ENCODE measurements around the gene MRPS24.
"Not testable (repeated sequence)": the region's sequence is repeated elsewhere in the genome, so short reads cannot be mapped to it uniquely, and the experiment has no call there.

MRPS24 gene

DNA sequence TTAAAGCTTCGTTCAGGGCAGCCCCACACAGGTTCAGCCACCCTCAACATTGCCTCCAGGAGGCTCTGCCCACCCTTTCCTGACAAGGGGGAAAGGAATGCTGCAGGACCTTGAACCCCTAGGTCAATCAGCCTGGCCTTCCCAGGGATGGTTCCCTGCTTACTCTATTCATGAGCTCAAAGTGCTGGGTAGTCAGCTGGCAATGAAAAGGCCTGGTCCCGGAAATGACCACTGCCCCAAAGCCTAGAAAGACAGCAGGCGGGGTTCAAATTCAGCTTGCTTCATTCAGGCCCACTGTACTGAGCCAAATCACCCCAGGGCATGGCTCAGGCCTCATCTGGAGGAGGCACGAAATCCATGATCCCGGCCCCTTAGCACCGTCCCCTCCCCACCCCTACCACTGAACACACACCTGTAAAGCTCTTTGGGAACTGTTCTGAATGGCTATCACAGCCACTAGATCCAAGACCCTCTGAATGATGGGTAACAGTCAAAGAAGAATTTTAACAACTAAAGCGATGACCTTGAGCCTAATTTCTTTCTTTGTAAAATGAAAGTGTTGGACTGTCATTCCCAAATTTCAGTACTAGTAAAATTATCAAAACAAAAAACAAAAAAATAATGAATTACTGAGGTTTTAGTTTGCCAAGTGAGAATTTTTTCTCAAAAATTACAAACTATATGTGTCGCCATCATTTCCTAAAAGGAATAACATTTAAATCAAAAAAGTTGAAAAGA, 36.1 kb upstream of the MRPS24 start:
- Histone ChIP-seq H3K4me3 (ENCODE audit: low read depth, low read length) (peak overlapping the region; percentile 82), H3K27me3 (ENCODE audit: insufficient read depth, low read depth, severe bottlenecking) (no peaks in the 10 kb centered on the region), H3K27ac (no peak overlapping the region), H3K9me3 (ENCODE audit: severe bottlenecking) (no peaks in the 10 kb centered on the region), H3K36me3 (no peaks in the 10 kb centered on the region; the same call in none of the 2 replicates)
- no peak for DNase-seq
- TF ChIP-seq, protein P1, sequence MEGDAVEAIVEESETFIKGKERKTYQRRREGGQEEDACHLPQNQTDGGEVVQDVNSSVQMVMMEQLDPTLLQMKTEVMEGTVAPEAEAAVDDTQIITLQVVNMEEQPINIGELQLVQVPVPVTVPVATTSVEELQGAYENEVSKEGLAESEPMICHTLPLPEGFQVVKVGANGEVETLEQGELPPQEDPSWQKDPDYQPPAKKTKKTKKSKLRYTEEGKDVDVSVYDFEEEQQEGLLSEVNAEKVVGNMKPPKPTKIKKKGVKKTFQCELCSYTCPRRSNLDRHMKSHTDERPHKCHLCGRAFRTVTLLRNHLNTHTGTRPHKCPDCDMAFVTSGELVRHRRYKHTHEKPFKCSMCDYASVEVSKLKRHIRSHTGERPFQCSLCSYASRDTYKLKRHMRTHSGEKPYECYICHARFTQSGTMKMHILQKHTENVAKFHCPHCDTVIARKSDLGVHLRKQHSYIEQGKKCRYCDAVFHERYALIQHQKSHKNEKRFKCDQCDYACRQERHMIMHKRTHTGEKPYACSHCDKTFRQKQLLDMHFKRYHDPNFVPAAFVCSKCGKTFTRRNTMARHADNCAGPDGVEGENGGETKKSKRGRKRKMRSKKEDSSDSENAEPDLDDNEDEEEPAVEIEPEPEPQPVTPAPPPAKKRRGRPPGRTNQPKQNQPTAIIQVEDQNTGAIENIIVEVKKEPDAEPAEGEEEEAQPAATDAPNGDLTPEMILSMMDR (IDR thresholded peaks at IDR 0.05; ENCODE audit: low read depth, low read length) = no peak

DNA sequence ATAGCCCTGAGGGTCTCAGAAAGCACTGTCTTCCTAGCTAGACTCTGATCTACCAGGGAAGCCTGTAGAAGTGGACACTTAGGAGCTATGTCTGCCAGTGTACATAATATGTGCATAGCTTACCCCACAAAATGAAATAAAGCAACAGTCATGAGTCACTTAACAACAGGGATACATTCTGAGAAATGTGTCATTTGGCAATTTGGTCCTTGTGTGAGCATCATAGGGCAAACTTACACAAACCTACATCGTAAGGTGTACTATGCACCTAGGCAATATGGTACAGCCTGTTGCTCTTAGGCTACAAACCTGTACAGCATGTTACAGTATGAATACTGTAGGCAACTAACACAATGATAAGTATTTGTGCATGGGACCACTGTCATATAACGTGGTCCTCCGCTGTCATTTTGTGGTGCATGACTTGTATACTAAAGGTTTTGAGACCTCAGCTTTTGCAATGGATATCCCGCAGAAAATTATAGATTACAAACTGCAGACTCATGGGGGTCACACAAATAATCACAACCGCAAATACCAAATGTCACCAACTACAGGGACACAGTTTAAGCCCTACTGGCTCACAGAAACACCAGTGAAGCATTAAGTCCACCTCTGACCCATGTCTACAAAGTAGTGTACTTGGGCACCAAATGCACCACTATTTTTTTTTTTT, 35.4 kb upstream of the MRPS24 start:
- Histone ChIP-seq H3K9me3 (ENCODE audit: severe bottlenecking) (no peaks in the 10 kb centered on the region), H3K27ac (no peak overlapping the region), H3K36me3 (no peaks in the 10 kb centered on the region; the same call in none of the 2 replicates), H3K27me3 (ENCODE audit: insufficient read depth, low read depth, severe bottlenecking) (no peaks in the 10 kb centered on the region), H3K4me3 (ENCODE audit: low read depth, low read length) (no peak overlapping the region)
- TF ChIP-seq, protein P1 (IDR thresholded peaks at IDR 0.05; ENCODE audit: low read depth, low read length) = no peak
- DNase-seq = no peak

DNA sequence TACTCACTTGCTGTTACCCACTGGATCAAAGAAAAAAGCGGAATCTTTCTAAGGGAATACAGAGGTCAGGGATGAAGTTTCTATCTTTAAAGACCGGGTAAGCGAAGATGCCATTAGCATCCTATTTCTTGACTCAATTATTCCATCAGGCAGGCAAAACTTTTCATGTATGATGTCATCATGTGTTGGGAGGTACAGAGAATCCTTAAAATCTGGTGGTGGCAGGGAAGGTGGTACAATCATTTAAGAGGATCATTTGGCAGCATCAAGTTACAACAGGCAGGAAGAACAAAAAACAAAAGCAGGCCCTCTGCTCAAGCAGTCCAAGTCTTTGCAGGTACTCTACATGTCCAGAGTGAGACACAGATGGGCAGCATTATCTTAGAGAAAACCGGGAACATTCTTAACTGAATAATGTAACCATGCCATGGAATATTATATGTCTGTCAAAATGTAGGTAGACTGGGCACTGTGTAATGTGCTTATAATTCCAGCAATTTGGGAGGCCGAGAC, 33.3 kb upstream of the MRPS24 start:
- Histone ChIP-seq H3K27ac (no peak overlapping the region), H3K36me3 (no peaks in the 10 kb centered on the region; the same call in none of the 2 replicates), H3K9me3 (ENCODE audit: severe bottlenecking) (no peaks in the 10 kb centered on the region), H3K27me3 (ENCODE audit: insufficient read depth, low read depth, severe bottlenecking) (no peaks in the 10 kb centered on the region), H3K4me3 (ENCODE audit: low read depth, low read length) (no peak overlapping the region)
- TF ChIP-seq, protein P1 (IDR thresholded peaks at IDR 0.05; ENCODE audit: low read depth, low read length) = no peak
- DNase-seq = no peak

DNA sequence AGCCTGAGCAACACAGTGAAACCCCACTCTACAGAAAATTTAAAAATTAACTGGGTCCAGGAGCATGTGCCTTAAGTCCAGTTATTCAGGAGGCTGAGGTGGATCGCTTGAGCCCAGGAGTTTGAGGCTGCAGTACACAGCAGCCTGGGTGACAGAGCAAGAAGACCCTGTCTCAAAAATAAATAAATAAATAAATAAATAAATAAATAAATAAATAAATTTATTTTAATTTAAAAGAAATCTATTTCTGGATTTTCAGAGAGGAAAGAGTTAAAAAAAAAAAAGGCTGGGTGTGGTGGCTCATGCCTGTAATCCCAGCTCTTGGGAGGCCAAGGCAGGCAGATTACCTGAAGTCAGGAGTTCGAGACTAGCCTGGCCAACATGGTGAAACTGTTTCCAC, 29.3 kb upstream of the MRPS24 start:
- not testable (repeated sequence) for DNase-seq; H3K27me3 ChIP-seq (ENCODE audit: insufficient read depth, low read depth, severe bottlenecking); H3K9me3 ChIP-seq (ENCODE audit: severe bottlenecking); H3K36me3 ChIP-seq; H3K27ac ChIP-seq; H3K4me3 ChIP-seq (ENCODE audit: low read depth, low read length)

DNA sequence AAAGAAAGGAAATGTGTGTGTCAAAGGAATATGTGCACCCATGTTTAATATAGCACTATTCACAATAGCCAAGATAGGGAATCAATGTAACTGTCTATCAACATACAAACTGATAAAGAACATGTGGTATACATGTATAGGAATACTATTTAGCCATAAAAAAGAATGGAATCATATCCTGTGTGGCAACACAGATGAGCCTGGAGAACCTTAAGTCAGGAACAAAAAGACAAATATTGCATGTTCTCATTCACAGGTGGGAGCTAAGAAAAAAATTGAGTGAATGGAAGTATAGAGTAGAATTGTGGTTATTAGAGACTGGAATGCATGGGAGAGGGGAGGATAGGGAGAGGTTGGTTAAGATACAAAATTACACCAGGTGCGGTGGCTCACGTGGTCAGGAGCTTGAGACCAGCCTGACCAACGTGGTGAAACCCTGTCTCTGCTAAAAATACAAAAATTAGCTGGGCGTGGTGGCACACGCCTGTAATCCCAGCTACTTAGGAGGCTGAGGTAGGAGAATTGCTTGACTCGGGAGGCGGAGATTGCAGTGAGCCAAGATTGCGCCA, 26.6 kb upstream of the MRPS24 start:
- TF ChIP-seq, protein P1 (IDR thresholded peaks at IDR 0.05; ENCODE audit: low read depth, low read length) = no peak

More for the DNA sequence above, 26.6 kb upstream of the MRPS24 start:
- DNase-seq = no peak
- no peak overlapping the region for H3K27ac ChIP-seq
- H3K36me3 ChIP-seq = no peaks in the 10 kb centered on the region; the same call in 1 of the 2 replicates
- H3K4me3 ChIP-seq (ENCODE audit: low read depth, low read length) = no peak overlapping the region
- H3K27me3 ChIP-seq (ENCODE audit: insufficient read depth, low read depth, severe bottlenecking) = no peaks in the 10 kb centered on the region
- no peaks in the 10 kb centered on the region for H3K9me3 ChIP-seq (ENCODE audit: severe bottlenecking)
